HG03108 (cell line): ENCODE measurements around the gene PDE10A.

Experiments
- ATAC-seq: cut with Tn5 transposase; IDR thresholded peaks from one replicate; pipeline ENCODE4 v1.9.1; 2021; ENCODE audit warnings: moderate library complexity; ENCODE audit not compliant: unreplicated experiment

Gene PDE10A

GRCh38 chr6:165656581-165657324 lies 6.3 kb downstream of the PDE10A start:
- ATAC-seq, result no peak

DNA sequence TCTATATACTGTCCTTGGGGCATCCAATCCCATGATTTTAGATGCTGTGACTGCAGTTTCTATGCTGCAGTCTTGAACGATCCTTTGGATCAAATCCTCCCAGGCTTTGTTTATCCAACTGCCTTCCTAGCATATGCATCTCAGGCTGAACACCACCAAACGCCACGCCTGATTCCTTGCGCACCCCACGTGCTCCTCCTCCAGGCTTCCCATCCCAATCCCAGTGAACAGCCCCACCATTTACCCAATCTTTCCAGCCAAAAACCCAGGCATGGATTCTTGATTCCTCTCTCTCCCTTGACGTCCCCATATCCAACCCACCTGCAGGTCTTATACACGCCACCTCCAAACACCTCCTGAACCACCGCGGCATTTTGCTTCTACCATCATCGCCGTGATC lies 7.8 kb downstream of the PDE10A start:
- ATAC-seq, result no peak

DNA sequence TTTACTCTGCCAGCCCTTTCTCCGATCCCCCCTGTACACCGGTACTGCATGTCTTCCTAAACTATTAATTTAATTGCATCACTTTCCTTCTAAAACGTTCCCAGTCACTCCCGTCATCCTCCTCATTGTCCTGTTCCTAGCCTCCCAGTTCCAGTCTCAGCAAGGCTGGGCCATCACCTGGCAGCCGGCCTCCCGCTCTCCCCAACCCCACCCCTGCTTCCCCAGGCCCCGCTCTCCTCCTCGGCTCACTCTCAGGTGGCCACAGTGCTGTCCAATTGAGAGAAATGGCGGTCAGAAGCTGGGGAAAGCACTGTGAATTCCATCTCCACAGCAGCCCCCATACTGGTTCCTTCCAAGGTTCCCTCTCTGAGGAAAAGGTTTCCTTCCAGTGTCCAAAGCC lies 8.9 kb downstream of the PDE10A start:
- ATAC-seq, result no peak

- ATAC-seq, result no peak
Observed at GRCh38 chr6:165653607-165654006, 9.4 kb downstream of the PDE10A start.

DNA sequence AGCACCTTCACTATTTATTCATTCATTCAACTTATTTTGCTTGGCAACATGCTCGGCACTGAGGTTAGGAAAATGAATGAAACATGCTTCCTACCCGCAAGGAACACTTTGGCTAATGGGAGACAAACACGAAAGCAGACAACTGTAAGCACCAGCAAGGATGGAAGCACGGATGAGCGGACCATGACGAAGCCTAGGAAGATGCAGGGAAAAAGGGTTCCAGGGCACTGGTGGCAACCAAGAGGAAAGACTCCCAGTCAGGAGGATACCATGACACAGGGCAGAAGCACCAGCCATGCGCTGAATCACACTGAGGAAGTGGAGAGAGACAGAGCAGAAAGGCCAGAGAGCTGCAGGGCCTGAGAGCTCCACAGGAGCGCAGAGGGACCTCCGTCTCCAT lies 9.8 kb downstream of the PDE10A start:
- ATAC-seq, result no peak

DNA sequence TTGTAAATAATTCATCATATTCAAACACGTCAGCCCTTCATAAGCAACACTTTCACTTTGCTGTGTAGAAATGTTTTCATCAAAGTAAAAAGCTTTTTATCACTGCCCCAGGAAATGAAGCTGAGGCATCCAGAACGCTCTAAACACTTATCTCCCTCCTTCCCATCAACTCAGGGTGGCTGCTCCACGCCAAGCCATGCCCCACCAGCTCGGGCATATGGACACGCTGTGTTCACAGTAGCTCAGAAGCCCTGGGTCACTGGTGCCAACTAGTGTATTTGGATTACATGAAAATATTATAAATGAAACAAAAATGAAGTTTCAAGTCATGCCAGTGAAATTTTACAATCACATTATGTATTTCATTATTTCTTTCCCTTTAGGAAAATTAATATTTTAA lies 10.3 kb downstream of the PDE10A start:
- no peak for ATAC-seq

DNA sequence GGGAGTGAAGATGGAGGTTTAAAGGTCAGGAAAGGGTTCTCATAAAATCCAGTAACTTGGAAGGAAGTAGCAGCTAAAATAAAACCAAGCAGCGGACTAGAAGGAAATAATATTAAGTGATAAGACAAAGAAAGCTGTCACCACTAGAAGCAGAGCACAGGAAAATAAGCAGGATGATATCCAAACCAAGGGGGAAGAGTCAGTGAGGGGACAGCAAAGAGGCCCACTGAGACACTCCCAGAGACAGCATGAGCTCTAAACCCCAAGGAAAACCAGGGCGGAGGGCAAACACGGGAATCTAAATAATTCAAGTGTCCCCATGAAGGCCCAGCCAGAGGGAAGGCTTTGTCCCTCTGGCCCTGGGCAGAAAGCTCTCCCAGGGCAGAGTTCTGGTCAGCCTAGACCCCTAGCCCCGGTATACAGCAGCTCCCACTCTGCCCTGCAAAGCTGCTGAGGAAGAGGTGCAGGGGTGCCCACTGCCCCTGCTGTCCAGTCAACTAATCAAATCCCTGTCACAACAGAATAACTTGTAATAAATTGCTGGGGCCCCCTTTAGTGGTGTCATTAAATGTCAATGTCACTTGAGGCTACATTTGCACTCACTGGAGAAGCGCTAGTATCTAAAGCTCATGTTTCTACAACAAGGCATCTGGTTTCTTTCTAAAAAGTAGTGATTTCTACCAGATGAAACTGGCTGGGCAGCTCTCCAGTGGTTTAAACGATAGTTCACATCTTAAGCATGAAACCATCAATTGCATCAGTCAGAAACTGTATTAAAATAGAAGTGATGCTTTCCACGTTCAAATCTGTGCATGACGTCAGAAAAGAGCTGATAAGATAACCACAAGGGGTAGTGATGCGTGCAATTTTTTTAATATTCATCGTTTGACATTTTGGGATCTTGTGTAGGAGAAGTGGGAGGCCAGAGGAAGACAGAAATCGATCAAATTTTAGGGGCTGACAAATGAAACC lies 13.6 kb downstream of the PDE10A start:
- ATAC-seq, result no peak

GRCh38 chr6:165647041-165647440 lies 16.0 kb downstream of the PDE10A start:
- no peak for ATAC-seq

DNA sequence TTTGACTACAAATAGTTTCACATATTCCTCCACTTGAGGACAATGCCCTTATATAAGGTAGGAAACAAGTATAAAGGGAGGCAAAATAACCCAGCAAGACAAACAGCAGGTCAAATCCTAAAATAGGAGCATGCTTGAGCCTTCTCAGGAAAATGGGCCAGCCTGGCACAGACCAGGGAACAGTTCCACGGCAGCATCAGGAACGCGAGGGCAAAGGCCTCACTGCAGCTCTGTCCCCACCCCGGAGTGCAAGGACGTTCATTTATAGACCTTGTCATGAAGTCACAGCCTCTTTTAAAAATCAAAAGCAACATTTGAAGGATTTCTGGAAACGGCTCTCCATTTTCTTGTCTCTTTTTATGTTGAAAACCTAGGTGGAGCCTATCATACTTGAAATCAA lies 17.1 kb downstream of the PDE10A start:
- ATAC-seq, result no peak

DNA sequence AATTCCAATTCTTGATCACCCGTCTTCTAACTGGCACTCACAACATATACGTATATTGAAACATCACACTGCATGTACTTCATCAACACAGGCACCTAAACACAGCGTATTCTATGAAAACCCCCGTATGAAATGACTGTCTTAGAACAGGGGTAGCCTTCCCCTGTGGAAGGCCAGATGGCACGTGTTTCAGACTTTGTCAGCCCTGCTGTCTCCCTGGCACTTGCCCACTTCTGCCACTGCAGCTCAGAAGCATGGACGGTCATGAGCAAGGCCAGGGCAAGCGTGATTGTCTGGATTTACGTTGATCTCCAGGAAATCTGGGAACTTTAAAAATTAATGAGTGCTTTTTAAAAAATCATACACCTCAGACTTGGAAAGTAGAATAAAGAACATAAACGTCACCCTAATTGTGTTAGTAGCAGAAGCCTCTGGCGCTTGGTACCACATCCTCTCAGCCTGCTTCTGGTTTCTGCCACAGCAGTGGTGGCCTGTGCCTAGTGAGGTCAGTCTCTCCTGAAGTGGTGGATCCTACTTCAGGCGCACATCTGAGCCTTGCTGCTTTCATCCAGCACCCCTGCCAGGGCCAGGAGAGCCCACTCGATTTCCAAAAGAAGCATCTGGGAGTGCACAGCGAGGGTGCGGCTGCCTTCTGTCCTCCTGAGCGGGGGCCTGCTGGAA lies 18.3 kb downstream of the PDE10A start:
- no peak for ATAC-seq

DNA sequence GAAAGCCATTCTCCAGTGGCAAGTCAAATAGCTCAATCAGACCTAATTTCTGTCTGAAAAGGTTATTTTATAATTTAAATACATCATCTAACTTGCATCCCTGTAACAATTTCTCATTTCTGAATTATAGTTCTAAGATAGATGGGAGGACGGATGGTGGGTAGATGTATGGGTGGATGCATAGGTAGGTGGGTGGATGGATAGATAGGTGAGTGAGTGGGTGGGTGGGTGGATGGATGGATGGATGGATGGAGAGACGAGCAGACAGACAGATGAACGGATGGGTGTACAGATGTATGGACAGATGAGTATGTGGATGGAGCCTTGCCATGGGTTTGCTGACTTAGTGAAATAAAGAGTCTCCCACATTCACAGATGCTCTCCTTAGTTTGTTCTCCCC lies 20.0 kb downstream of the PDE10A start:
- no peak for ATAC-seq

- ATAC-seq, result no peak
Observed at GRCh38 chr6:165641672-165642156, 21.3 kb downstream of the PDE10A start.

DNA sequence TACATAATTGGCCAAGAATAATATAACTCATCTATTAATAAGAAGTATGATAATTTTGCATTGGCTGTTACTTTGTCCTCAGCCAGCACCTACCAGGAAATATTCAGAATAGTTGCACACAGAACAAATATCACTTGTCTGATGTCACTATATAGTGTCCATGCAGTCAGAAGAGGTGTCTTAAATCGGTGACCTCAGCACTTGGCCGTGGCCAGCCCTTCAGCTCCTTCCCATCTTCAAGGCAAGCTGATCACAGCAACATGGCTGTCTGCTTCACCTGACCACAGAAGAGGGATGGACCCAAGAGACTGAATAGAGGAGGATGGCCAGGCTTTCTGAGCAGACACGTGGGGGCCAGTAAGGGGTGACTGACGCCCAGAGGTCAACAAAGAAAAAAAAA lies 22.2 kb downstream of the PDE10A start:
- ATAC-seq, result no peak

DNA sequence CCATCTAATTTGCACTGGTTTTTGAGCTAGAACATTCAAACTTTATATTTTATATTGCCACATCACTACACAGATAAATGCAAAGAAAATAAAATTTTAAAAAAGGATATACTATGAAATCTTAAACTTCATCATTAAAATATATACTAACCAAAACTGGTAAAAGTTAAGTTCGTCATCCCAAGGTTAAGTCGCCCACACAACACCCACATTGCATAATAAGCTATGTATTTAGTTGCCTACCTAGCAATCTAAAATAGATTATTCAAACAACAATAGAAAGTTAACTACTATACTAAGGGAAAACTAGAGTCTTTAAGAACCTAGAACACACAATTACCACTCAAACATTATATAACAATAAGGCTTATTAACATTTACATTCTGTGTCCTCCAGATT lies 24.5 kb downstream of the PDE10A start:
- no peak for ATAC-seq

GRCh38 chr6:165637586-165637985 lies 25.5 kb downstream of the PDE10A start:
- no peak for ATAC-seq

GRCh38 chr6:165636402-165637048 lies 26.5 kb downstream of the PDE10A start:
- ATAC-seq, result no peak

GRCh38 chr6:165635965-165636364 lies 27.1 kb downstream of the PDE10A start:
- no peak for ATAC-seq

DNA sequence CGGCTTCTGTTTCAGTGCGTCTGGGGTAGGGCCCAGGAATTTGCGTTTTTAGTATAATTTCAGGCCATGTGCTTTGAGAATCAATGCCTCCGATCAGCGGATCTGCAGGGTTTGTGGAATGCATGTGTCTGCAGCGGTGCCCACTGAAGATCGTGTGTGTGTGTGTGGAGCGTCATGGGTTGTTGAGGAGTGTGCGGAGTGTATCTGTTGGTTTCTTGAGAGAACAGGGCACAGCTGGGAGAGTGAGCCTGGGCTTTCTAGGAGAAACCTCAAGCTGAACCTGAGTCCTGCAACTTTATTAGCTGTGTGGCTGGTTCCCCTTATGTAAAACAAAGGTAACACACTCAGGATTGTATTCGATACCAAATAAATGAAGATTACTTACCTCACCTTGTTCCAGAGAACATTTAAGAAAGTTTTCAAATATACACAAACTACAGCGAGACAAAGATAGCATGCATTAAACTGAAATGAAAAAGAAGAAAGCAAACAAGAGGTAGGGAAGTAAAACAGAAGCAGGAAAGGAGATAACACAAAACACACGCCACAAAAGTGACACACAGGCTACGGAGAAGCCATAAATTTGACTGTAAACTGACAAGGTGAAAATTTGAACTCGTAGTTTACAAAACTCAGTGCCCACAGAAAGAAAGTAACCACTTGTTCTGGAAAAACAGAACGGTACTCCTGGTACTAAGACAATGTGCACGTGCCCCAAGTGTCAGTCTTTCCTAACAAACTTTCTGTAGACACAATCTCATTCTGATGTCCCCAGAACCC lies 28.8 kb downstream of the PDE10A start:
- ATAC-seq, result no peak

DNA sequence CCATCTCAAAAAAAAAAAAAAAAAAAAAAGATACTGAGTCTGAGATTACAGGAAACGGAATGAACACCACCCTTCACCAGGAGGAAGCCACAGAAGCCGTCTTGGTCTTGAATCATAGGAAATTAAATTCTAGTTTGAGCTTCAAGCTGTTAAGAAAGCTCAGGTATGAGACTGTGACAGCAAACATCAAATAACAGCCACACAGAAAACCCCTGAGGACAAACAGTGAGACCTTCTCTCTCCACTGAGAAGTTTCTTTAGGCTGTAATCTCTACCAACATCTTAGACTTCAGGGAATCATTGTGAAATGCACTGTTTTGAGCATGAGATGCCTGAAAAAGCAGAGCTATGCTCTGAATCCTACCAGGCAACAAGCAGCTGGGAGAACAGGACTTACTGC lies 30.8 kb downstream of the PDE10A start:
- no peak for ATAC-seq

DNA sequence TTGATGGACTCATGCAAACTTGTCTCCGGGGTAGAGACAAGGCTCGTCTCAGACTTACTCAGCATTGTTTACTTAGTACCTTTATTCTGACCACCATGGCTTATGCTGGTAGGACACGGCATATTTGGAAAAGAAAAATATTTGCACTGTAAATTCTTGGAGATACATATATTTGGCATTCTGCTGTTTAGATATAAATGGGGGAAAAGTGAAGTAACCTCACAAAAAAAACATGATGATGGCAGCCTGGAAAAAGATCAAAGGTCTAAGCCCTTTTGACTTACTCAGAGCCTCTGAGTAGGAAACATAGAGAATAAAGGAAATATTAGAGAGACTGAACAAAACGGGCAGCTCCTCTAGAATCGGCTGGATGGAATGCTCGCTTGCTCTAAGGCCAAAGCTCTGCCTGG lies 32.5 kb downstream of the PDE10A start:
- ATAC-seq, result no peak
